Loucy (cell line): ENCODE measurements around the gene RADX.

Source experiments
- H2AFZ ChIP-seq: fragments of 200-600 bp; sonication (generic); 2 replicates; pipeline ENCODE4 v1.6.0; 2016; ENCODE audit warnings: antibody characterized with exemption, mild to moderate bottlenecking, low read length, moderate library complexity
- H3F3A ChIP-seq: fragments of 200-600 bp; 2 replicates; pipeline ENCODE4 v1.6.0; 2016; ENCODE audit warnings: antibody characterized with exemption, low read depth, mild to moderate bottlenecking
- H3K27me3 ChIP-seq: fragments of 200-600 bp; sonication (generic); 2 replicates; pipeline ENCODE4 v1.6.1; 2014; ENCODE audit warnings: low read length, mild to moderate bottlenecking; ENCODE audit not compliant: insufficient read depth, poor library complexity, severe bottlenecking
- H3K36me3 ChIP-seq: fragments of 200-600 bp; sonication (generic); 2 replicates; pipeline ENCODE4 v1.6.1; 2016; ENCODE audit warnings: low read length; ENCODE audit not compliant: insufficient read depth
- H3K4me1 ChIP-seq: fragments of 200-600 bp; sonication (generic); 2 replicates; pipeline ENCODE4 v1.5.1; 2014; ENCODE audit warnings: low read length, mild to moderate bottlenecking; ENCODE audit not compliant: insufficient read depth, poor library complexity, severe bottlenecking
- H3K4me2 ChIP-seq: fragments of 200-600 bp; sonication (generic); 2 replicates; pipeline ENCODE4 v1.6.0; 2014; ENCODE audit warnings: antibody characterized with exemption, low read length, low read depth, mild to moderate bottlenecking; ENCODE audit not compliant: poor library complexity, severe bottlenecking
- H3K4me3 ChIP-seq: fragments of 200-600 bp; sonication (generic); 2 replicates; pipeline ENCODE4 v1.5.1; 2014; ENCODE audit warnings: low read length, mild to moderate bottlenecking, mixed read lengths; ENCODE audit not compliant: poor library complexity, severe bottlenecking
- H3K79me2 ChIP-seq: fragments of 200-600 bp; sonication (generic); 2 replicates; pipeline ENCODE4 v1.6.1; 2014; ENCODE audit warnings: low read length; ENCODE audit not compliant: insufficient read depth
- H3K9ac ChIP-seq: fragments of 200-600 bp; sonication (generic); 2 replicates; pipeline ENCODE4 v1.6.0; 2014; ENCODE audit warnings: mild to moderate bottlenecking, low read depth, low read length, moderate library complexity; ENCODE audit not compliant: poor library complexity, severe bottlenecking
- H3K9me2 ChIP-seq: fragments of 200-600 bp; sonication (generic); replicated peaks from 2 replicates; pipeline ENCODE4 v1.6.1; 2016; ENCODE audit warnings: low read depth, low read length, mixed read lengths
- H3K9me3 ChIP-seq: fragments of 200-600 bp; sonication (generic); 2 replicates; pipeline ENCODE4 v1.6.1; 2014; ENCODE audit warnings: mild to moderate bottlenecking, antibody characterized with exemption, low read length, low read depth; ENCODE audit not compliant: insufficient read depth
- H4K20me1 ChIP-seq: fragments of 200-600 bp; sonication (generic); 2 replicates; pipeline ENCODE4 v1.6.0; 2014; ENCODE audit warnings: antibody characterized with exemption, low read length, mild to moderate bottlenecking; ENCODE audit not compliant: insufficient read depth, poor library complexity, severe bottlenecking
- EZH2phosphoT487 ChIP-seq: fragments of 200-600 bp; IDR thresholded peaks from 2 replicates; pipeline ENCODE4 v1.6.1; 2018; ENCODE audit warnings: antibody characterized with exemption, mild to moderate bottlenecking, moderate library complexity, borderline replicate concordance
- TF ChIP-seq, protein P1 (sequence below): fragments of 200-600 bp; sonication (generic); conservative IDR thresholded peaks from 2 replicates; pipeline ENCODE4 v1.5.1; 2014; ENCODE audit warnings: mild to moderate bottlenecking, antibody characterized with exemption, low read length

Gene RADX

DNA sequence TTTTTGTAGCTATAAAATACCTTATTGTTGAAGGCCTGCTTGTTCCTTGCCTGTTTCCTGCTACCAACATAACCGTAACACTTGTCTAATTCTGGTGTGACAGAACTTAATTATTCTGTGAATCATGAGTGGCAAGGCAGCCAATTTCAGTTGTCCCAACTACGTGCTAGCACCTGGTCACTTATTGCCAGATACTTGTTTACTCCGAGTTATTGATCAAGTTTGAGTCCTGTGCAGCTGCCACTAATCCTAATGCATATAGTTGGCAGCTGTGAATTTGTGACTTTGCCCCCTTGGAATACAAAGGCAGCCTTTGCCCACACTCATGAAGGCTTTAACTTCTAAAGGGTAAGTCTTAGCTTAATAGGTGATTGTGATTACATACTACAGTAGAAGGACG, 106.9 kb downstream of the RADX start:
- H3K4me3 ChIP-seq, result no peak overlapping the region
- no peak overlapping the region for H3K4me2 ChIP-seq
- no peaks in the 10 kb centered on the region for H3K9me2 ChIP-seq
- H3K36me3 ChIP-seq, result no peaks in the 10 kb centered on the region
- H4K20me1 ChIP-seq, result no peaks in the 10 kb centered on the region
- TF ChIP-seq EZH2phosphoT487, result no peak
- TF ChIP-seq, protein P1, sequence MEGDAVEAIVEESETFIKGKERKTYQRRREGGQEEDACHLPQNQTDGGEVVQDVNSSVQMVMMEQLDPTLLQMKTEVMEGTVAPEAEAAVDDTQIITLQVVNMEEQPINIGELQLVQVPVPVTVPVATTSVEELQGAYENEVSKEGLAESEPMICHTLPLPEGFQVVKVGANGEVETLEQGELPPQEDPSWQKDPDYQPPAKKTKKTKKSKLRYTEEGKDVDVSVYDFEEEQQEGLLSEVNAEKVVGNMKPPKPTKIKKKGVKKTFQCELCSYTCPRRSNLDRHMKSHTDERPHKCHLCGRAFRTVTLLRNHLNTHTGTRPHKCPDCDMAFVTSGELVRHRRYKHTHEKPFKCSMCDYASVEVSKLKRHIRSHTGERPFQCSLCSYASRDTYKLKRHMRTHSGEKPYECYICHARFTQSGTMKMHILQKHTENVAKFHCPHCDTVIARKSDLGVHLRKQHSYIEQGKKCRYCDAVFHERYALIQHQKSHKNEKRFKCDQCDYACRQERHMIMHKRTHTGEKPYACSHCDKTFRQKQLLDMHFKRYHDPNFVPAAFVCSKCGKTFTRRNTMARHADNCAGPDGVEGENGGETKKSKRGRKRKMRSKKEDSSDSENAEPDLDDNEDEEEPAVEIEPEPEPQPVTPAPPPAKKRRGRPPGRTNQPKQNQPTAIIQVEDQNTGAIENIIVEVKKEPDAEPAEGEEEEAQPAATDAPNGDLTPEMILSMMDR, result no peak
- H3K9me3 ChIP-seq, result no peaks in the 10 kb centered on the region
- H3K27me3 ChIP-seq, result no peaks in the 10 kb centered on the region
- H3K79me2 ChIP-seq, result no peaks in the 10 kb centered on the region
- no peaks in the 10 kb centered on the region for H3F3A ChIP-seq
- H2AFZ ChIP-seq, result no peak overlapping the region
- no peak overlapping the region for H3K9ac ChIP-seq
- no peaks in the 10 kb centered on the region for H3K4me1 ChIP-seq

DNA sequence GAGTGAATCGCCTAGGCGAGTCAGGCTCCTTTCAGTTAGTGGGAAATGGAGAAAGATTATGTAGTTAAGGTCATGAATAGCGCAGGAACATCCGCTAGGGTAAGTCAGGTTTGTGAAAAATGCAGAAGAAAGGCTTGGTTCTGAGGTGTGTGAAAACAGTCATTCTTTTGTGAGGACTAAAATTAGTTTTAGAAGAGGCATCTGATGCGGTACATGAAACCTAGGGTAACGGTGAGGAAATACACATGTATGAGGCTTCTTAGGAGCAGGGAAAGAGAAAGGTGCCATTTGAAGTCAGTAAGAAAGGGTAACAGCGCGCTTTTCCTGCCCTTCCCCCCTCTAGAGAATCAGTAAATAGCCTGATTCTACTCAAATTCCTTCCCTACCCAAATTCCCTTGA, 114.2 kb downstream of the RADX start:
- Histone ChIP-seq H3K79me2 (no peaks in the 10 kb centered on the region), H2AFZ (no peak overlapping the region), H3K9me3 (no peaks in the 10 kb centered on the region), H3K4me3 (no peak overlapping the region), H3K4me1 (no peaks in the 10 kb centered on the region), H3K9me2 (no peaks in the 10 kb centered on the region), H3F3A (no peaks in the 10 kb centered on the region), H3K27me3 (no peaks in the 10 kb centered on the region), H3K9ac (no peak overlapping the region), H3K4me2 (no peak overlapping the region), H3K36me3 (no peaks in the 10 kb centered on the region), H4K20me1 (no peaks in the 10 kb centered on the region)
- TF ChIP-seq, protein P1, result no peak
- no peak for TF ChIP-seq EZH2phosphoT487

DNA sequence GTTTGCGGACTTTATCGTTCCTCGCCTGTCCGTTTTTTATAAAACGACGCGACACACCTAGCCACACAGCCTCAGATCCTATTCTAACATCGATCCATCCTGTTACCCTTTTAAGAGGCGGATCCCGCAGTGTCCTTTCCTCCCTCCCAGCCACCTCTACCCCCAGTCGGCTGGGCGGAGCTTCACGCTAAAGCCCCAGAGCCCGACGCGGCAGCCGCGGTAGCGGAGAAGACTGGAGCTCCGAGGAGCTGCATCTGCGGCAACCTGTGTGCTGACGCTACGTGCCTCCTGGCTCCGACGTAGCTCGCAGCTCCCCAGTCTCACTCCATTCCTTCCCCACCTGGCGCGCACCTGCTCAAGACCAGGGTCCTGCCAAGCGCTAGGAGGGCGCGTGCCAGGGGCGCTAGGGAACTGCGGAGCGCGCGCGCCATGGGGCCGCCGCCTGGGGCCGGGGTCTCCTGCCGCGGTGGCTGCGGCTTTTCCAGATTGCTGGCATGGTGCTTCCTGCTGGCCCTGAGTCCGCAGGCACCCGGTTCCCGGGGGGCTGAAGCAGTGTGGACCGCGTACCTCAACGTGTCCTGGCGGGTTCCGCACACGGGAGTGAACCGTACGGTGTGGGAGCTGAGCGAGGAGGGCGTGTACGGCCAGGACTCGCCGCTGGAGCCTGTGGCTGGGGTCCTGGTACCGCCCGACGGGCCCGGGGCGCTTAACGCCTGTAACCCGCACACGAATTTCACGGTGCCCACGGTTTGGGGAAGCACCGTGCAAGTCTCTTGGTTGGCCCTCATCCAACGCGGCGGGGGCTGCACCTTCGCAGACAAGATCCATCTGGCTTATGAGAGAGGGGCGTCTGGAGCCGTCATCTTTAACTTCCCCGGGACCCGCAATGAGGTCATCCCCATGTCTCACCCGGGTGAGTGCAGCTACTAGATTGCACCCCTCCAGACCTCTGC, 115.0 kb downstream of the RADX start, which contains the start of gene RNF128:
RNF128 (plus strand) TSS at position 217 of the 953 bp plus-strand sequence; CDS start at position 430, 213 bp downstream.
- no peaks in the 10 kb centered on the region for H3K9me3 ChIP-seq
- no peak within 1 kb of the TSS for H2AFZ ChIP-seq
- TF ChIP-seq EZH2phosphoT487, result no peak
- TF ChIP-seq, protein P1, result no peak
- H3K4me2 ChIP-seq, result no peak within 1 kb of the TSS
- H3K4me1 ChIP-seq, result no peaks in the 10 kb centered on the region
- no peaks in the 10 kb centered on the region for H3K9me2 ChIP-seq
- H3K79me2 ChIP-seq, result no peaks in the 10 kb centered on the region
- no peak within 1 kb of the TSS for H3K9ac ChIP-seq
- no peaks in the 10 kb centered on the region for H3F3A ChIP-seq
- no peaks in the 10 kb centered on the region for H3K27me3 ChIP-seq
- H4K20me1 ChIP-seq, result no peaks in the 10 kb centered on the region
- no peaks in the 10 kb centered on the region for H3K36me3 ChIP-seq
- no peak within 1 kb of the TSS for H3K4me3 ChIP-seq
